ENCODE data around the gene ARID4A. TPM values are rescaled to one million over a fixed set of nuclear protein-coding genes. Genes with fewer than 3 reads are reported as not detected.

The ARID4A gene
- total RNA-seq, 1 donor from 2014 or later, result 14.2 TPM

GRCh38 chr14:58278177-58278576, 20.2 kb upstream of the ARID4A start:
- Histone ChIP-seq H3K9me3 (replicated peaks) (no peaks in the 10 kb centered on the region), H3K36me3 (peaks cover 40% of the 10 kb centered on the region), H3K4me3 (no peak overlapping the region), H3K27me3 (ENCODE audit: low read depth) (no peaks in the 10 kb centered on the region), H3K27ac (replicated peaks) (no peak overlapping the region), H3K4me1 (peaks cover 74% of the 10 kb centered on the region)
- no peak for DNase-seq
- no peak for TF ChIP-seq CTCF (IDR thresholded peaks at IDR 0.05; ENCODE audit: borderline replicate concordance)
- intact Hi-C loops (cut with micrococcal nuclease), result no loop called here

- Histone ChIP-seq H3K27me3 (ENCODE audit: low read depth) (no peaks in the 10 kb centered on the region), H3K27ac (replicated peaks) (peak overlapping the region; percentile 76), H3K36me3 (peaks cover 61% of the 10 kb centered on the region), H3K9me3 (replicated peaks) (no peaks in the 10 kb centered on the region), H3K4me3 (peak overlapping the region; percentile 18), H3K4me1 (peaks cover 66% of the 10 kb centered on the region)
- TF ChIP-seq CTCF (IDR thresholded peaks at IDR 0.05; ENCODE audit: borderline replicate concordance), result no peak
- DNase-seq, result no peak
- intact Hi-C loops (cut with micrococcal nuclease), result no loop called here
These were observed 17.2 kb upstream of the ARID4A start for GRCh38 chr14:58280954-58281787.

- TF ChIP-seq CTCF (IDR thresholded peaks at IDR 0.05; ENCODE audit: borderline replicate concordance), result no peak
- Histone ChIP-seq H3K36me3 (peaks cover 62% of the 10 kb centered on the region), H3K27ac (replicated peaks) (peak overlapping the region; percentile 76), H3K9me3 (replicated peaks) (no peaks in the 10 kb centered on the region), H3K4me1 (peaks cover 60% of the 10 kb centered on the region), H3K27me3 (ENCODE audit: low read depth) (no peaks in the 10 kb centered on the region), H3K4me3 (peak overlapping the region; percentile 18)
- intact Hi-C loops (cut with micrococcal nuclease), result no loop called here
- no peak for DNase-seq
These were observed 16.4 kb upstream of the ARID4A start for GRCh38 chr14:58281969-58282368.

- intact Hi-C loops (cut with micrococcal nuclease), result no loop called here
- H3K4me1 ChIP-seq, result peaks cover 68% of the 10 kb centered on the region
- H3K36me3 ChIP-seq, result peaks cover 63% of the 10 kb centered on the region
- H3K27ac ChIP-seq (replicated peaks), result peak overlapping the region; percentile 76
- TF ChIP-seq CTCF (IDR thresholded peaks at IDR 0.05; ENCODE audit: borderline replicate concordance), result no peak
- H3K9me3 ChIP-seq (replicated peaks), result no peaks in the 10 kb centered on the region
- no peaks in the 10 kb centered on the region for H3K27me3 ChIP-seq (ENCODE audit: low read depth)
- no peak overlapping the region for H3K4me3 ChIP-seq
- DNase-seq, result no peak
These were observed 15.3 kb upstream of the ARID4A start for GRCh38 chr14:58282925-58283593.

GRCh38 chr14:58283730-58284129, 14.6 kb upstream of the ARID4A start:
- no peaks in the 10 kb centered on the region for H3K27me3 ChIP-seq (ENCODE audit: low read depth)
- peaks cover 74% of the 10 kb centered on the region for H3K4me1 ChIP-seq
- peaks cover 63% of the 10 kb centered on the region for H3K36me3 ChIP-seq
- no peak for TF ChIP-seq CTCF (IDR thresholded peaks at IDR 0.05; ENCODE audit: borderline replicate concordance)
- H3K27ac ChIP-seq (replicated peaks), result peak overlapping the region; percentile 76
- no peaks in the 10 kb centered on the region for H3K9me3 ChIP-seq (replicated peaks)
- intact Hi-C loops (cut with micrococcal nuclease), result no loop called here
- no peak for DNase-seq
- no peak overlapping the region for H3K4me3 ChIP-seq

Data from left ventricle myocardium inferior (tissue), 1 donor.